GM18526 (cell line): ENCODE data around the gene ZNF324.

Experiments used
- POLR2A ChIP-seq: IDR thresholded peaks from 3 replicates; pipeline ENCODE4 v1.6.1; 2011; ENCODE audit not compliant: insufficient read length; ENCODE audit errors: extremely low read depth

ZNF324 gene

DNA sequence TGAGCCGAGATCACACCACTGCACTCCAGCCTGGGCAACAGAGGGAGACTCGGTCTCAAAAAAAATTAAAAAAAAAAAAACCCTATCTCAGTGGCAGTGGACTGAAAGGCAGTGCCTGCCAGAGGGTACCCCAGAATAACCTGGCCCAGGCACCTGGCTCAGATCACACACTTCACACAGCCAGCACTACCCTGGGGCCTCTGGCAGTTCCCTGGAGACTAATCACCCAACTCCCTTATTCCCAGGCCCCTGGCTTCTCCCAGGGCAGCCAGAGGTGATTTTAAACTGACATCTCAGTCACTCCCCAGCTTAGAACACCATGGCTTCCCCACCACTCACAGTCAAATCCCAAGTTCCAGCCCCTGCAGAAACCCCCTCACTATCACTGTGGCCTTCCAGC, 48.4 kb downstream of the ZNF324 start:
- no peak for TF ChIP-seq POLR2A

GRCh38 chr19:58516246-58516836, 49.5 kb downstream of the ZNF324 start:
- TF ChIP-seq POLR2A: no peak

DNA sequence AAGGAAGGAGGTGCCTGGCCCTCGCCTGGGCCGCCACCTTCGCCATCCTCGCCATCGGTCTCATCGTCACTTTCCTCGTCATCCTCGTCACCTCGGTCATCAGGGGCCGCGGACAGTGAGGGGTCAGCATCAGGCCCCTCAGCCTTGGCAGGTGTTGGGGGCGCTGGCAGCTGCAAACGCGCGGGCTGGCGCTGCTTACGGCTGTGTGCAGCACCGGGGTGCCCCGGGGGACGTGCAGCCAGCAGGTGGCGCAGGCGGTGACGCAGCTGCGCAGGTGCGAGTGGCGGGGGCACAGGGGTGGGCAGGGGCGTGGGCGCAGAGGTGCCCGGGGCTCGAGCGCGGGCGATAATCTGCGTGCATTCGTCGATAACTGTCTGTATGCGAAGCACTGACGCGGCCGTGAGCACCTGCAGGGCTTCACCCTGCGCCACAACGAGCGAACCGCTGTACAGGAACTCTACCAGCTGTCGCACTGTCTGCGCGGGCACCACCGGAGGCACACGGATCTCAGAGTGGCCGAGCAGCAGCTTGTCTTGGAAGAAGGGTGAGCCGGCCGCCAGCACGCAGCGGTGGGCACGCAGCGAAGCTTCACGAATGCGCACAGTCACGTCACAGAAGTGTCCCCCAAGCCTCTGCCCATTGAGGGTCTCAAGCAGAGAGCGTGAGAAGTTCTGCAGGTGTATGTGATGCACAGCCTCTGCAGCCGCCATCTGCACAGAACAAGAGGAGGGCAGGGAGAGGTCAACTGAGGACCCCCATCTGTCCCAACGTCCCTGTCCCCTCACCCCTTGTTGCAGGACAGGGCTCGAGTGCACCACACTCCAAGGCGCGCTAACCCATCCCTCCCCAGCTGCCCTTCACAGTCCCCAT, 50.3 kb downstream of the ZNF324 start:
- no peak for TF ChIP-seq POLR2A

DNA sequence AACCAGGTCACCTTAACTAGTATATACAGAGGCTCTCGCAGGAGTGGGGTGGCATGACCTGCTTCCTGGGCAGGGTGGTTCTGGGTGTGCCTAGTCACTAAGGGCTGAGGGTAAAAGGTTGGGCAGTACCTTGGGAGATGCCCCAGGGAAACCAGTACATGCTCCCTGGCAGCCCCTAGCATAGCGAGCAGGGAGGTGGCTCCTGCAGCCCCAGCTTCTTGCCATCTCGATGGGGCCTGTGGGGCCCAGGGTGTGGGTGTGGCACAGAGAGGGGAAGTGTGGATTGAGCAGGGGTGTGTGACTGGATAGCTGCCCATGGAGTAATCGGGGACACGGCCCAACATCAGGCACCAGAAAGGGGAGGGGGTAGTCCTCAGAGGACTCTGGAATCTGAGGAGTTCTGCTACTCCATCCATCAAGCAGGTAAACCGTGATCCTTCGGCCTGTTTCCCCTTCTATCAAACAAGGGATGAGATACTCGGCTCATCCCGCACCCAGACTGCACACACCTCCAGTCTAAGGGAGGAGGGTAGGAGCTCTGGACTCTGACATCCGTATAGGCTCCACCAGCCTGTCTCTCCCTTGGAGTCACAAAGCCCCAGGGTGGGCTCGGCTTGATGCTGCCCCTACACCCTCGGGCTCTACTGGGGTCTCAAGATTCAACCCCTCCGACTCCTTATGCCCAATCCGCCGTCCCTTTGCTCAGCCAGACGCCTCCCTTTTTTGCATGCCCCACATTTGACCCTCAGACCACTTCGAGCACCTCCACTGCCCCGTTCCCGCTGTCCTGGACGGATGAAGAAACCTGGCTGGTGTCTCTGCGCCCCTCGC, 51.6 kb downstream of the ZNF324 start:
- TF ChIP-seq POLR2A: no peak

DNA sequence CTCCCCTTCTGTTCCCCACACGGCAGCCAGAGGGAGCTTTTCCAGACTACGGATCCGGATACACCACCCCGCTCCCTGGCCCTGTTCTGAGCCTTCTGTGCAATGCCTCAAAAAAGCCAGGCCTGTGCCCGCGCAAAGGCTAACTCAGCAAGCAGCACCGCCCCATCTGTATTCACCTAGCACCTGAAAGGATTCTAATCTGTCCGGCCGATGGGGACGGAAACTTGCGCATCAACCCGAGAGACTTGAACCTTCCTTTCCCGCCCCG, 52.1 kb downstream of the ZNF324 start:
- TF ChIP-seq POLR2A: no peak

DNA sequence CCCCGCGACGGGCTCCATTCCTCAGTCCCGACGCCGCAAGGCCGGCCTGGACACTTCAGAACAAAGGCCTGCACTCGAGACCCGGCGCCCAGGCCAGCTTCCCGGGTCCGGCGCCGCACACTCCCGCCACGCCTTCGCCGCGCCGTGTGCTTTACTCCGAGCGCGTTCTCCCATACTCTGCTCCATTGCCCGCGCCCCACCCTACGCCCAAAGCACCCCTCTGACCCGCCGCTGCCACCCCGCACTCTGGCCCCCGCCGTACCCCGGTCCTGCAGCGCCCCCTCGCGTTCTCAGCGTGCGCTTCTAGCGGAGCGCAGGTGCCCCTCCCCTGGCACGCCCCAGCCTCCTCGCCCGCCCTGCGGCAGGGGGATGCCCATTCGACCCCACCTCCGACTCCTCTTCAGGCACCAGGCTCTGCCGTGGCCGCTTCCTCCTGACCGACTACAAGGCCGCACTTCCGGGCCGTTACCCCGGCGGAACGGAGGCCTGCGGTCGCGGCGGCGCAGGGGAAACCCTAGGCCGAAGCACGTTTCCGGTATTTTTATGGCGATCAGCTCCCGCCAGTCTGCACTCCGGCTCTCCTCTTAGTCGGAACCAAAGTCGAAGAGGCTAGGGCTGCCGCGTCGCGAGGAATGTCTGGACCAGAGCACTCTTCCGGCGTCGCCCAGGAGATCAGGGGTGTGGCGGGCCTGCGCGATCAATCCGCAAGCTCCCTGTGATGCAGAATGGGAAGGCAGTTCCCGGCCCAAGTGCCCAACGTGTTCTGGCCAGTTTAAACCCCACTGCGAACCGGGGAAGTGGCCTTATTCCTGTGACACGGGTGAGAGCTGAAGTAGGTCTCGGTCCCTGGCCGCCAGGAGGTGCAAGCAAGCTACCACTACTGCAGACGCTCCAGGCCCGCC, 52.7 kb downstream of the ZNF324 start, which contains the start of gene ZBTB45:
TSS of gene ZBTB45 (minus strand) at position 456 of the 902 bp plus-strand sequence. CDS start 2,137 bp downstream, outside the sequence.
- peak; percentile 82 for TF ChIP-seq POLR2A

- no peak for TF ChIP-seq POLR2A
These were observed 53.3 kb downstream of the ZNF324 start for GRCh38 chr19:58520257-58520599.

DNA sequence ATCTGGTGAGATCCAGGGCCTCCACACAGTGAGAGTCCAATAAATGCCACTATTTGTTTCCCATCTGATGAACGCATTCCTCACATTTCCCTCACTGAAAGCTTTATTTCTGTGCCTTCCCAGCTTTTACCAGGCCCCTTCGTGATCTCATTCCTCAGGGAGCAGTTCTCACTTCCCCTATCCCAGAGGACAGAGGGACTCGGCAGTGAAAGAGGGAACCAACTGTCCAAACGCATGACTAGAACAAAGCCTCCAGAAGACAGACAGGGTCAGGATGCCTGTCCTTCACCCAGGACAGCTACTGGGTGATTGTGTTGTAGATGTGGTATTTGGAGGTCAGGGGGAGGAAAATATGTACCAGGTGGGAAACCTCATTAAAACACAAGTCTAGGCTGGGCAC, 54.8 kb downstream of the ZNF324 start:
- no peak for TF ChIP-seq POLR2A

DNA sequence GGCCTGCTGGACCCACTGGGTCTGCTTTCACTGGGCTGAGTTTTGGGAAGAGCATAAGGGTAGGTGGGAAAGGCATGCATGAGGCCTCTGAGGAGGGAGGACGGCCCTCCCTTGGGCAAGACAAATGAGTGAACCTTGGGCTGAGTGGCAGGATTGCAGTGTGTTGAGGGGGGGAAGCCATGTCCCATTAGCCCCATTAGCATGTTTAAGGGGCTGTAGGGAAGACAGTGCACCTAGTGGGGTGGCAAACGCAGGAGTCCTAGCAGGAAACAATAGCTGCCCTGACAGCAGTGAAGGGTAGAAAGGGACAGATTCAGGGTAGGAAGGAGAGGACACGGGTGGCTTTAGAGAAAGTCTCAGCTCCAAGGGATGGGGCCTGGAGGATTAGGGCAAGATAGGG, 55.8 kb downstream of the ZNF324 start:
- no peak for TF ChIP-seq POLR2A
